Brain pericyte (primary cell): Measurements from ENCODE around the gene ADGRD1.
"Not testable (repeated sequence)": the region's sequence is repeated elsewhere in the genome, so short reads cannot be mapped to it uniquely, and the experiment has no call there.

Experiments
- DNase-seq: peaks from one replicate; pipeline ENCODE4 v3.0.0-alpha.2; 2012; ENCODE audit warnings: low read depth, low spot score

ADGRD1 gene

GRCh38 chr12:130953771-130954543, at the start of gene ADGRD1:
TSS of gene ADGRD1 (plus strand) at chr12:130953907. CDS start at chr12:130954466, 559 bp downstream.
- no peak for DNase-seq

GRCh38 chr12:130904064-130904463, 49.6 kb upstream of the ADGRD1 start:
- DNase-seq = no peak

GRCh38 chr12:130904936-130905455, 48.7 kb upstream of the ADGRD1 start:
- not testable (repeated sequence) for DNase-seq

- no peak for DNase-seq
Observed at GRCh38 chr12:130909111-130909510, 44.6 kb upstream of the ADGRD1 start.

GRCh38 chr12:130911193-130911592, 42.5 kb upstream of the ADGRD1 start:
- no peak for DNase-seq

- no peak for DNase-seq
Observed at GRCh38 chr12:130911933-130912332, 41.8 kb upstream of the ADGRD1 start.

GRCh38 chr12:130916241-130916911, 37.3 kb upstream of the ADGRD1 start:
- no peak for DNase-seq

- DNase-seq = no peak
Observed at GRCh38 chr12:130917607-130918006, 36.1 kb upstream of the ADGRD1 start.

GRCh38 chr12:130919086-130919485, 34.6 kb upstream of the ADGRD1 start:
- DNase-seq = no peak

- DNase-seq = no peak
Observed at GRCh38 chr12:130920119-130920703, 33.5 kb upstream of the ADGRD1 start.

- no peak for DNase-seq
Observed at GRCh38 chr12:130920723-130921381, 32.9 kb upstream of the ADGRD1 start.

- no peak for DNase-seq
Observed at GRCh38 chr12:130922511-130922953, 31.2 kb upstream of the ADGRD1 start.

GRCh38 chr12:130924966-130925665, 28.6 kb upstream of the ADGRD1 start:
- DNase-seq = no peak

- DNase-seq = no peak
Observed at GRCh38 chr12:130925666-130926015, 28.1 kb upstream of the ADGRD1 start.

- no peak for DNase-seq
Observed at GRCh38 chr12:130929363-130929762, 24.3 kb upstream of the ADGRD1 start.

- no peak for DNase-seq
Observed at GRCh38 chr12:130932061-130932930, 21.4 kb upstream of the ADGRD1 start.

GRCh38 chr12:130933269-130933995, 20.3 kb upstream of the ADGRD1 start:
- DNase-seq = no peak

GRCh38 chr12:130934753-130935152, 19.0 kb upstream of the ADGRD1 start:
- DNase-seq = no peak

- DNase-seq = no peak
Observed at GRCh38 chr12:130936561-130936960, 17.1 kb upstream of the ADGRD1 start.

- no peak for DNase-seq
Observed at GRCh38 chr12:130937063-130937462, 16.6 kb upstream of the ADGRD1 start.
